Measurements from ENCODE around the gene SARDH.

DNA sequence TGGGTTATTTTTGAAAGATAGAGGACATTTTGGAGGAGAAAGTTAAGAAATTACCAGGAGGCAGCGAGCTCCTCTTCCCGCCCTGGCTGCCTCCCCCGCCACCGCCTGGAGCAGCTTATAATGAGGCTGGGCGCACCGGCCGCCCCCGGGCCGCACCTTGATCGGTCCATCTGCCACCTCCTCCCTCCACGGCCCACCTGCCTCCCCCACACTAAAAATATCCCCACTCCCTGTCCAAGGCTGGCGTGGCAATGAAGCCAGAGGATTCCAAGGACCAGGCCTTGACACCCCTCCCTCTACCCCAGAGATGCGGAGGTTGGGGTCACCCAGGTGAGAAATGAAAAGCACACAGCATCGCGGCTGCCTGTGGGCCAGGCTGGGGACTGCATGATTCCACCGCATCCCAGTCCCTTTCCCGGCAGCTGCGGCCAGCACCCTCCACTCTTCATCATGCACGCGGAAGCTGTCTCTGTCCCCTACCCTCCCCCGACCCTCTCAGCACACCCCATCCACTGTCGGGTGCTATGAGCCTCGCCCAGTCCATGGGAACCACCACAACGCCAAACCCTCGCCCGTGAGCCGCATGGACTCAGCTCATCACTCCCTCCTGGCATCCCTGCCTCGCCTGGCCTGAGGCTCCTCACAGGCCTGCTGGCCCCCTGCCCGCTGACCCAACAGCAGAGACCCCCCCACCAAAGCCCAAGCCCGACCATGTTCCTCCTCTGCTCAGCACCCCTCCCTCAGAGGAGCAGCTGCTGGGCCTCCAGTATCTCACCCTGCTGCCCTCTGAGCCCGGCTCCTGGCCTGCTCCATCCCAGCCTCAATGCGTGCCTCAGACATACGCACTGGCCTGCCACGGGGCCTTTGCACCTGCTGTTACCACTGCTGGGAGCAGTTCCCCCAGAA is 50.0 kb downstream of the SARDH start:
- TF ChIP-seq, protein P1, sequence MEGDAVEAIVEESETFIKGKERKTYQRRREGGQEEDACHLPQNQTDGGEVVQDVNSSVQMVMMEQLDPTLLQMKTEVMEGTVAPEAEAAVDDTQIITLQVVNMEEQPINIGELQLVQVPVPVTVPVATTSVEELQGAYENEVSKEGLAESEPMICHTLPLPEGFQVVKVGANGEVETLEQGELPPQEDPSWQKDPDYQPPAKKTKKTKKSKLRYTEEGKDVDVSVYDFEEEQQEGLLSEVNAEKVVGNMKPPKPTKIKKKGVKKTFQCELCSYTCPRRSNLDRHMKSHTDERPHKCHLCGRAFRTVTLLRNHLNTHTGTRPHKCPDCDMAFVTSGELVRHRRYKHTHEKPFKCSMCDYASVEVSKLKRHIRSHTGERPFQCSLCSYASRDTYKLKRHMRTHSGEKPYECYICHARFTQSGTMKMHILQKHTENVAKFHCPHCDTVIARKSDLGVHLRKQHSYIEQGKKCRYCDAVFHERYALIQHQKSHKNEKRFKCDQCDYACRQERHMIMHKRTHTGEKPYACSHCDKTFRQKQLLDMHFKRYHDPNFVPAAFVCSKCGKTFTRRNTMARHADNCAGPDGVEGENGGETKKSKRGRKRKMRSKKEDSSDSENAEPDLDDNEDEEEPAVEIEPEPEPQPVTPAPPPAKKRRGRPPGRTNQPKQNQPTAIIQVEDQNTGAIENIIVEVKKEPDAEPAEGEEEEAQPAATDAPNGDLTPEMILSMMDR (IDR thresholded peaks at IDR 0.05): no peak
- TF ChIP-seq EP300 (IDR thresholded peaks at IDR 0.05): no peak
